Cardiac fibroblast (primary cell): ENCODE data around the gene TMTC1.

Experiments
- DNase-seq, 2 donors: peaks; one replicate each; pipeline versions ENCODE4 v3.0.0 to v3.0.0-alpha.2; 2010; ENCODE audit warnings: low read depth in 2 of 2
- H3K4me3 ChIP-seq, 2 donors: replicated peaks in 1 of 2; 1 replicate in 1 of 2; 2 replicates in 1 of 2; pipeline ENCODE4 v1.5.1; 2011; ENCODE audit warnings: low read depth in 2 of 2, low read length in 2 of 2, mild to moderate bottlenecking in 2 of 2, moderate library complexity in 1 of 2
- TF ChIP-seq, protein P1 (sequence below): IDR thresholded peaks from one replicate; pipeline ENCODE4 v1.5.1; 2011; ENCODE audit warnings: low read depth, mild to moderate bottlenecking, low read length, inconsistent platforms

The TMTC1 gene

DNA sequence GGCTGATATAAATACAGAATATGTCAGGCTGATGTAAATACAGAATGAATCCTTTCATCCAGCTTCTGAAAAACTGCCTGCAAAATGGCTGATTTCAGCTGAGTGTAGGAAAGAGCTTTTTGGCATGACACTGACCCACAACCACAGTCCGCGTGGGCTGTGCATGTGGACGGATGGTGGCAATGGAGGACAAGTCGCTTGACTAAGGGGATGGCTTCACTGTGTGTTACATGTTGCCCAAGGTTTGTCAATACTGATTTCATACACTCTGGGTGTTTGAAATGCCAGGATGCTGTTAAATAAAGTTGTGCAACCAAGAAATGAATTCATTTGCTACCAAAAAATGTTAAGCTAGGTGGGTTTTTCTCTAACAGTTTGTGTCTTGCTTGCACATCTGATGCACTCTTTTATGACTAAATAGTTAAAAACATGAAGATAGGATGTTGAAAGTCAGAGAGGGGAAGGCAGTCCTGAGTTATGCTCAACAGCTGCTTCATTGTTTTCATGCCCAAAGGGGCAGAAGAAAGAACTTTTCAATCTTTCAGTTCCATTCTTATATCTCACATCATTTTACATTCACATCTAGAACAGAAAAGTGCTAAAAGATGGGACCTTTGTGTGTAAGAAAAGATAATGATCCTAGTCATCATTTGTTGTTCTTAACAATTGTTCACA lies 249.8 kb downstream of the TMTC1 start:
- no peak overlapping the region for H3K4me3 ChIP-seq
- TF ChIP-seq, protein P1, sequence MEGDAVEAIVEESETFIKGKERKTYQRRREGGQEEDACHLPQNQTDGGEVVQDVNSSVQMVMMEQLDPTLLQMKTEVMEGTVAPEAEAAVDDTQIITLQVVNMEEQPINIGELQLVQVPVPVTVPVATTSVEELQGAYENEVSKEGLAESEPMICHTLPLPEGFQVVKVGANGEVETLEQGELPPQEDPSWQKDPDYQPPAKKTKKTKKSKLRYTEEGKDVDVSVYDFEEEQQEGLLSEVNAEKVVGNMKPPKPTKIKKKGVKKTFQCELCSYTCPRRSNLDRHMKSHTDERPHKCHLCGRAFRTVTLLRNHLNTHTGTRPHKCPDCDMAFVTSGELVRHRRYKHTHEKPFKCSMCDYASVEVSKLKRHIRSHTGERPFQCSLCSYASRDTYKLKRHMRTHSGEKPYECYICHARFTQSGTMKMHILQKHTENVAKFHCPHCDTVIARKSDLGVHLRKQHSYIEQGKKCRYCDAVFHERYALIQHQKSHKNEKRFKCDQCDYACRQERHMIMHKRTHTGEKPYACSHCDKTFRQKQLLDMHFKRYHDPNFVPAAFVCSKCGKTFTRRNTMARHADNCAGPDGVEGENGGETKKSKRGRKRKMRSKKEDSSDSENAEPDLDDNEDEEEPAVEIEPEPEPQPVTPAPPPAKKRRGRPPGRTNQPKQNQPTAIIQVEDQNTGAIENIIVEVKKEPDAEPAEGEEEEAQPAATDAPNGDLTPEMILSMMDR, result no peak
- no peak for DNase-seq

DNA sequence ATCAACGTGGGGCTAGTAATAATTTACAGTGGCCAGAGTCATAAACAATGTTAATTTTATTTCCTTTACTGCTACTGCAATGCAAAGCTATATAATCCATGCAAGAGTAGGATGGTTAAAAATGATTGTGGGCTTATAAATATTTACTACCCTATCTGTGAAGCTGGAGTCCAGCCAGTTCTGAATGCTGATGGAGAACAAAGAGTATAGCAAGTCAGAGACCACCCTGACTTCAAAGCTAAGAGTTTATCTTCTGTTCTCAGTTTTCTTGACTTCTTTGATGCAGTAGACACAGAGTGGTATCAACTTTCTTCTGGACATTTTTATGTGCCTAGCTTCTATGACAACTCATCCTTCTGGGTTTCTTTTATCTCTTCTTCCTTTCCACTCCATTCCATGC lies 252.3 kb downstream of the TMTC1 start:
- TF ChIP-seq, protein P1, result no peak
- no peak overlapping the region for H3K4me3 ChIP-seq
- no peak for DNase-seq

DNA sequence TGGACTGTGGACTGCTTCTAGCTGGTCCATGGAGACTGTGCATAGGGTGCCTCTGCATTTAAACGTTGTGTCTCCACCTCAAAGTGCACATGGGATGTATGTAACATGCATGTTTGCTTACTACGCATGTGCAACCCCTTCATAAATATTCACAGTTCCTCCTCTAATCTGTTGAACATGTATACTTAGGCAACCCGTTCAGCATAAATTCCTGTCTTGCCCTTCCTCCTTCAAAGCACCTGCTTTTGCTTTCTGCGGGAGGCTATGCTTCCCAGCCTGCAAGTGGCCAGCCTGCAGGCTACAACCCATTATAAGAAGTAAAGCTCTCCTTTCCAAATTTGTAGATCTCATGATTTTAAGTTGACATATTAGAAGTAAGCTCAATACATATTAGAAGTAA lies 253.3 kb downstream of the TMTC1 start:
- TF ChIP-seq, protein P1, result no peak
- DNase-seq, result no peak
- no peak overlapping the region for H3K4me3 ChIP-seq

DNA sequence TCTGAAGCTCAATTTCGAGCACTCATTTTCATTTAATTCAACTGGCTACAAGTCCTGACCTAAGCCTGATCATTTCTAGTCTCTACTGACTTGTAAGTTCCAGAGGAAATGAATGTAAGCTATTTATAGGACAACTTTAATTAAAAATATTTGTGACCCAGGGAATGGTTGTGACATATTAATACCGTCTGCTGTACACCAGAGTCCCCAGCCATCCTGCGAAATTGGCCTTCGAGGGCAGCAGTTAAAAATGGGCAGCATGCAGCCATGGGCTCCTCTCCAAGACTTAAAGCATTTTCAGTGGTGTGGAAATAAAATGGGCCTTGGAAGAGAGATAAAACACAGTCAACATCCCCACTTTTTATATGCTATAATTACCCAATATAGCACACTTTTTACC lies 255.6 kb downstream of the TMTC1 start:
- TF ChIP-seq, protein P1, result no peak
- H3K4me3 ChIP-seq, result no peak overlapping the region
- no peak for DNase-seq

DNA sequence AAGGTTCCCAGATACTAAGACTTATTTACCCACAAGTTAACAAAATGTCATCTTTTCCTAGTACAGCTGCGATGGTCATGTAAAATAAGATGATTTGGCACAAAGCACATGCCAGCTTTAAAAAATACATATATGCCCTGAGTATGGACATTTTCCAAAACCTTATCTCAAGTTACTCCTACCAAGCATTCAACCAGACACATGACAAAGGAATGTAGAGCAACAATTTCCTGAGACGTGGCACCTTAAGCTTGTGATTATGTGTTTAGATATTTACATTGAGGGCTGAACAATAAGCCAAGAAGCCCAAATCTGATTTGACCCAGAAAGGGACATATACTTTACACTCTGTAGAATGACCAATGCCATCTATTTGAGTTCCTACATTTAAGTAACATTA lies 261.8 kb downstream of the TMTC1 start:
- DNase-seq, result peak; percentile 73 to 76
- TF ChIP-seq, protein P1, result no peak

DNA sequence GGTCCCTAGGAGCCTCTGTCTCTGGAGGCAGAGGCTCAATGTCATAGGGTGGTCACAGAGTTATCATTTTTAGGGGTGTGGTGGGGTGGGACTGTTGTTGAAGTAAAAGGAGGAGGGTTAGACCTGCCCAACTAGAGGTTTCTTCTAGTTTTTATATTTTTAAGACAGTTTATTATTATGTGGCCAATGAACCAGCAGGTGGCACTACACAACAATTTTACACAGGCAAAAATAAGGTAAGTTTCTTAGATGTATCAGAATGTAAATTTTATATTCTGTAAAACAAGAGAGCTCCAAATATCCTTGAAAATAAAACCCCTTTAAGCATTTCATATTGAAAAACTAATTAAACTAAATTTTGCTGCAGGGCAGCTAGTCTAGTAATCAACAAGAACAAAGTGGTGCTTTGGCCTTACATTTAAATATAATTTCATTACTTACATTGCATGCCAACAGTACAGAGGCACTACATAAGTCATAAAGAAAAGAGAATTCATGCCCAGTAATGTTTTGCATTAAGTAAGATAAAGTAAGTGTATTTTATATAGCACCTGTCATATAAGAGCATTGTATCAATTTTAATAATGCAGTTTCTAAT lies 264.1 kb downstream of the TMTC1 start:
- DNase-seq, result peak; percentile 77 to 79
- H3K4me3 ChIP-seq, result no peak overlapping the region
- TF ChIP-seq, protein P1, result peak; percentile 42

More for the DNA sequence above, 261.8 kb downstream of the TMTC1 start:
- H3K4me3 ChIP-seq, result no peak overlapping the region

DNA sequence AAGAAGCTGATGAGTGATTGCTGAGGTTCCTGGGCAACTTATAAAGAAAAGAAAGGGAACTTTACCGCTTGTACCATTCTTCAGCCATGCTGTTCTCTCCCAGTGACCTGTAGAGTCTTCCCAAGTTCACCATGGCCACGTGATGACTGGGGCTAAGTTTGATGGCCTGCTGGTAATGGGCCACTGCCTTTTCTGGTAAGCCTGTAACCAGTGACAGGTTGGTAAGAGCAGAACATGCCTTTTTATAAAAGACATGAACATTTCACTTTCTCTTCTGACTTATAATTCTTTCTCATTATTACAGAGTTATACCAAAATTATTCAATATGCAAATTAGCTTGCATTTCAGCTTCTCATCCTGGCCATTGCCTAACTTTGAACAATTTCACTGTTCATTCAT lies 265.3 kb downstream of the TMTC1 start:
- TF ChIP-seq, protein P1, result no peak
- no peak for DNase-seq
- no peak overlapping the region for H3K4me3 ChIP-seq
